ENCODE data around the gene ACKR1.
A peak's percentile ranks its signal among the peaks of the same experiment; 100 is the strongest.

Gene ACKR1

DNA sequence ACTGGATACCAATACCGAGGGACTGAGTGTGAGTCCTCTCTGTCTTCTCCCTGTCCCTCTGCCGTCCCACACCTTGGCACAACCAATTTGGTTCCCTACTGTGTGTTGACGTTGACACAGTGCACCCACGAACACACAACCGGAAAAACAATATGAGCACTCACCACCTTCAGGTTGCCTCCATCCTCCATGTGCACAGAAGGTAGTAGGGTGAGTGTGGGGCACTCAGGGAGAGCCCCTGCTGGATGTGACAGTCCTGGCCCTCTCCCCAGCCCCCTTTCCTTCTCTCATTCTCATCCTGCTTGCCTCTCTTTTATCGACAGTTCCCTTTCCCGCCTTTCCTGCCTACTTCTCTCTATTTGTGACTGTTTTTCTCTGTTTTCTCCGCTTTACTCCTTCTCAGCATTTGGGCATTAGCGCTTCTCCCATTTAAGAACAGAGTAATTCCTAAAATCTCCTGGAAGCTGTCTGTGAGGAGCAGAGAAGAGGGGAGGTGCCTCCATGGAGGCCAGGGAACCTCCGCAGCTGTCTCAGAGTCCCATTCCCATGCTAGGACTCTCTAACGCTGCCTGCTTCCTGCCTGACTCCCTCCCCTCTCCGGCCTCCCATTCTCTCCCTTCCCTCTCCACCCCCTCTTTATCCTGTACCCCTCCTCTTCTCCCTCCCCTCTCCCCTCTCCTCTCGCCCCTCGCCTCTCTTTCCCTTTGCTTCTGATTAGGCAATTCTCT is 16.9 kb upstream of the ACKR1 start:
- DNase-seq: no peak

DNA sequence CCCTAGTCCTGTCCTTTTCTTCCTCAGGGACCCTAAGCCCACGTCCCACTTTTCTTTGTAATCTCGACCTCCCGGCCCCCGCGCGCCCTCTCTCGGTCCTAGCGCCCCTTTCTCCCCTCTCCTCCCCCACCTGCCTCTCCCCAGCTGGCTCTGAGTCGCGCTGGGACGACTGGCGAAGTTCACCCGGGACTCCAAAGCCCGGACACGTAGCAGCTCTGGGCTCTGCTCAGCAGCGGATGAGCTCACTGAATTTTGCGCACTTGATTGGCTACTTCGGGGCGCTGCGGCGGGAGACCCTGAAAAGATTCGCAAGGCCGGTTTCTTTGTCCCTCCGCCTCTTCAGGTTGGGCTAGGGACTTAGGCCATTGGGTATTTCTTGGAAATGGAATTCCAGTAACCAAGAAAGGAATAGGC is 16.3 kb upstream of the ACKR1 start:
- DNase-seq: peak in 10 of 14 donors; percentile 14 to 61 (median 38)

DNA sequence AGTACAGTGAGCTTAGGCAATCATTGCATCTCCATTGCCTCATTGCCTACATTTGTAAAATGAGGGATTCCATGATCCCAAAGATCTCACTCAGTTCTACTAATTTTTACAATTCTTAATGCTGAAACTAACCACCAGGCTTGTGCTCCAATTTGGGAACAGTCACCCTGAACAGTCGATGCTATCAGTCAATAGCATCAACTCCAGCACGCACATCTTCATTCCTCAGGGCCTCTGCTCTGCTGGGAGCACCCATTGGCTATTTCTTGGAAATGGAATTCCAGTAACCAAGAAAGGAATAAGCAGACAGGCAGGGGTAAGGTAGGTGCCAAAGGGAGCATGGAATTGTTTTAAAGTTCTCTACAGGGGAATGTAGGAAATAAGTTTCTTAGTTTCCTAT is 14.2 kb upstream of the ACKR1 start:
- no peak for DNase-seq

DNA sequence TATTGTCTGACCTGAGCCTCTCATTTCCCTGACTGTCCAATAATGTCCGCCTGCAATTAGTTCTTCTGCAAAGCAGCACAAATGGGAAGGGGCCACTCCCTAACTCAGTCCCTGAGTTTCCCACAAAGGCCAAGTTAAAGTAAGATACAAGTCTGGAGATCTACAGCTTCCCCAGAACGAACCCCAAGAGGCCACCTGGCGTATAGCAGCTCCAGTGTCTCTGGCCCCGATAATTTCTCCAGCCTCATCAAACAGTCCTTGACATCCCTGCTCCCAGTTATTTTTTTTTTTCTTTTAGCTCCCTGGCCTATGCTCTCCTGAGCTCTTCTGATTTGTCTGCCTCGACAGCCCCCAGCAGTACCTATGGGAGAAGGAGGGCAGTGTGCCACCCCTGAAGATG is 8.1 kb upstream of the ACKR1 start:
- DNase-seq: no peak

DNA sequence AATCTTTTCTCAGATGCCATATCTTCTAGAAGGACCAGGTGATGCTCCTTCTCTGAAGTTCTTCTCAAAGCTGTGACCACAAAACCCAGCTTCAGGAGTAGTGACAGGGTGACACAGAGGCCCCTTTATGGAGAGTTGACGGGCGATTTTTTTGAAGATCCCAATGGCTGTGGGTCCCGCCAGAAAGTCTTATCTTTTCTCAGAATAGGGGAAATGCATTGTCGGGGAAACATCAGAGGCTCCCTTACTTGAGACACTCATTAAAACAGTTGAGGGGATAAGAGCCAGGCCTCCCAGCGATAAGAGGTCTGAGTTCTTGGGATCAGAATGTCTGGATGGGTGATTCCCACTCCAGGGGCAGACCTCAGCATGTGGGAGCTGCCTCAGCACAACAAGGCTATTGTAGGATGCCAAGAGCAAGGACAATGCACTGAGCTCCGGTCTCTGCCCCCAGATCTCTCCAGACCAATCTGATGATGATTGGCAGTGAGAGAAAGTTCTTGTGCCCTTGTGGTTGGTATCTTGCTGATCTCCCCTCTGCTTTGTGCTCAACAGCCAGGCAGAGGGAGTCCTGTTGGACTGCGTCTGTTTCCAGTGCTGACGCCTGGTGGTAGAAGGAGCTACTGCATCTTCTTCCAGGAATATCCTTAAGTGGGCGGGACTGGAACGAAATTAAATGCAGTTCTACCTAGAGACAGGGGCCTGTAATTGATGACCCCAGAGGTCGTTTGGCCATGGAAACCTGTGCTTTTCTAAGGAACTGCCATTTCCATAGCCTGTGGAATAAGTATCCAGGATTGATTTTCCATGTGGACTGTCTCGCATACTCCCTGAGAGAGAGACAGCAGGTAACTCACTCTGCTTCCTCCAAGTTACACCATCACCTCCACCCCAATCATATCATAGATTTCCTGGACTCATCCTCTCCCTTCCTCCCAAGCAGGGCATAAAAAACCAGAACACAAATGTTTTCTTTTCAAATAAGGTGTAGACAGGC is 6.8 kb upstream of the ACKR1 start:
- DNase-seq: peak in 11 of 14 donors; percentile 9 to 78 (median 32)

DNA sequence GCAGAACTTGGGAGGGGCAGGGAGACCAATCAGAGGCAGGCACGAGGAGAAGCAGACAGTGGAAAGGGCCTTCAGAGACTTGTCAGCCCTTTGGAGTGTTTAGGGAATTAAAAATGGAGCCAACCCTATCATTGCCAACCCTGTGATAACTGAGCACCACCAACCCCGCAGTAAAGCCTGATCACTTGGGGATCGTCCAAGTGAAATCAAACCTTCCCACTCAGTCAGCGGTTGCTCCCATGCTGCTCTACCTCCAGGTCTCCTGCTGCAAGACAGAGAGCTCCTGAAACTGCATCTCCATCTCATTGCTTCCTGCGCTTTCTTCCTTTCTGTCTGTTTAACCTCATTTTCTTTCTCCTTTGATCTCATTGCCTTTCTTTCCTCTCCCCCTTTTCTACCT is 4.8 kb upstream of the ACKR1 start:
- DNase-seq: no peak

DNA sequence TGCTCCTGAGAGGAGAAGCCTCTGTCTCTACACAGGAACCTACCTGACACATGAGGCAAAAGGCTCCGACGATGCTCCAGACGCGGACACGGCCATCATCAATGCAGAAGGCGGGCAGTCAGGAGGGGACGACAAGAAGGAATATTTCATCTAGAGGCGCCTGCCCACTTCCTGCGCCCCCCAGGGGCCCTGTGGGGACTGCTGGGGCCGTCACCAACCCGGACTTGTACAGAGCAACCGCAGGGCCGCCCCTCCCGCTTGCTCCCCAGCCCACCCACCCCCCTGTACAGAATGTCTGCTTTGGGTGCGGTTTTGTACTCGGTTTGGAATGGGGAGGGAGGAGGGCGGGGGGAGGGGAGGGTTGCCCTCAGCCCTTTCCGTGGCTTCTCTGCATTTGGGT is 3.9 kb upstream of the ACKR1 start:
- DNase-seq: no peak

DNA sequence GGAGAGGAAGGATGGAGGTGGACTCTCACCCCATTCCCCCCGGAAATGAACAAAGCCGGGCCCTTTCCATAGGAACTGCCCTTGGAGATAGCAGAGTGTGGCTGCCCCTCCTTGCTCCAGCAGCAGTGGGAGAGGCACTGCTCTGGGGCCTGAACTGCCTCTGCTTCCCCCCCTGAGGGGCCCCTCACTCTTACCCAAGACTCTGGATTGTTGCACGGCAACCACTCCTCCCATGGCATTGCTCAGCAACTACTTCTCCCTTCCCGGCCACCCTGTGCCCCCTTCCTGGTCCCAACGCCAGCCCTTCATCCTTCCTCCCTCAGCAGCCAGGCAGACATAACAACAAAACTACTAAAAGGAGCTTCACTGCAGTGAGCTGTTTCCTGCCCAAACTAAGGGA is 3.0 kb upstream of the ACKR1 start:
- DNase-seq: peak in 1 of 14 donors; percentile 63

DNA sequence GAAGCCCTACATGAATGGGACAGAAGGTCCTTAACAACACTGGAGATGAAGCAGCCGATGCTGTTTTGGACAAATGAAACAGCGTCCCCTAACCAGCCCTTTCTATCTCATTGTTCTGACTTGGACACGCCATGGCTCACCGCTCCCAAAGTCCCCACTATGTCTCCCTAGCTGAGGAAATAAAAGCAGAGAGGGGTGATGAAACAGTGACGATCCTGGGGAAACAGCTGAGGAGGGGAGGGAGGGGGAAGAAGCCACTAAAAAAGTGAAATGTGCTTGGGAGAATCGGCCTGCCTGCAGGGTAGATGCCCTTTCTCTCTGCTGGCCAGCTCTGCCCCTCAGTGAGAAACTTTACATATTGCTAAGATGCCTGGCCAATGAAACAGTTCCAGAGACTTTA is 1.1 kb upstream of the ACKR1 start:
- no peak for DNase-seq

DNA sequence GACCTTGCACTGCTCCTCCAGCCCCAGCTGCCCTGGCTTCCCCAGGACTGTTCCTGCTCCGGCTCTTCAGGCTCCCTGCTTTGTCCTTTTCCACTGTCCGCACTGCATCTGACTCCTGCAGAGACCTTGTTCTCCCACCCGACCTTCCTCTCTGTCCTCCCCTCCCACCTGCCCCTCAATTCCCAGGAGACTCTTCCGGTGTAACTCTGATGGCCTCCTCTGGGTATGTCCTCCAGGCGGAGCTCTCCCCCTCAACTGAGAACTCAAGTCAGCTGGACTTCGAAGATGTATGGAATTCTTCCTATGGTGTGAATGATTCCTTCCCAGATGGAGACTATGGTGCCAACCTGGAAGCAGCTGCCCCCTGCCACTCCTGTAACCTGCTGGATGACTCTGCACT is 550 bp downstream of the ACKR1 start:
- no peak for DNase-seq

DNA sequence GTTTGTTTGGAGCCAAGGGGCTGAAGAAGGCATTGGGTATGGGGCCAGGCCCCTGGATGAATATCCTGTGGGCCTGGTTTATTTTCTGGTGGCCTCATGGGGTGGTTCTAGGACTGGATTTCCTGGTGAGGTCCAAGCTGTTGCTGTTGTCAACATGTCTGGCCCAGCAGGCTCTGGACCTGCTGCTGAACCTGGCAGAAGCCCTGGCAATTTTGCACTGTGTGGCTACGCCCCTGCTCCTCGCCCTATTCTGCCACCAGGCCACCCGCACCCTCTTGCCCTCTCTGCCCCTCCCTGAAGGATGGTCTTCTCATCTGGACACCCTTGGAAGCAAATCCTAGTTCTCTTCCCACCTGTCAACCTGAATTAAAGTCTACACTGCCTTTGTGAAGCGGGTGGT is 1.4 kb downstream of the ACKR1 start:
- DNase-seq: peak in 1 of 14 donors; percentile 59

DNA sequence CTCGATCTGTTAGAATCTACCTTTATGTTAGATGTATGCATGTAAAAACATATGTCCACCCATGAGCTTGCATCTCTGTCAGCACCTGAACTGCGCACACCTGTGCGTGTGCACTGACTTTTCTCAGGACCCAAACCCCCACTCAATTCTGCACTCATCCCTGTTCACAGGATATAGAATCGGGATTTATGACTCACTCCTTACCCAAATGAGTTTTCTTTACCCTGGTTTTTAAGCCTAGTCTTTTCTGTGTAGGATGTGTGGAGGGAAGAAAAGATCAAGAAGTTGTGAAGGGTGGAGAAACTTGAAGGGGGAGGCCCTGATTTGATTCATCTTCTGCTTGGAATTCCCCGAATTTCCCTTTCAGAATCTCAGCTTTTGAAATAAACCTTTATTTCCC is 2.4 kb downstream of the ACKR1 start:
- DNase-seq: no peak

DNA sequence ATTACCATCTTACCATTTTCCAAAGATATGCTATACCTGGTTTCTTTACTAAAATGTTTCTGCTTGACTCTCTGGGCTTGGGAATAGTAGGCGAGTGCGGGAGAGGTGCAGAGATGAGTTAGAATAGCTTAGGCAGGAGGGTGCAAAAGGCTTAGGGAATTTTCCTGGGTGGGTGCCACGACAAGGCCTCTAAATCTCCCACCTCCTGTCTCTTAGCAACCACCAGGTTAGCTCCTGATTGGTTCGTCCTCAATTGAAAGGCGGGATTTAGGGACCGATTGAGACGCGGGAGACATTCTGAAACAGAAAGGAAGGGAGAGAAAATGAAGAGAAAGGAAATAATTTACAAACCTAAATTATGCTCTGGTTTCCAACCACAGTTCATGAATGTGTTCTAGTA is 3.1 kb downstream of the ACKR1 start:
- DNase-seq: peak in 1 of 14 donors; percentile 87

DNA sequence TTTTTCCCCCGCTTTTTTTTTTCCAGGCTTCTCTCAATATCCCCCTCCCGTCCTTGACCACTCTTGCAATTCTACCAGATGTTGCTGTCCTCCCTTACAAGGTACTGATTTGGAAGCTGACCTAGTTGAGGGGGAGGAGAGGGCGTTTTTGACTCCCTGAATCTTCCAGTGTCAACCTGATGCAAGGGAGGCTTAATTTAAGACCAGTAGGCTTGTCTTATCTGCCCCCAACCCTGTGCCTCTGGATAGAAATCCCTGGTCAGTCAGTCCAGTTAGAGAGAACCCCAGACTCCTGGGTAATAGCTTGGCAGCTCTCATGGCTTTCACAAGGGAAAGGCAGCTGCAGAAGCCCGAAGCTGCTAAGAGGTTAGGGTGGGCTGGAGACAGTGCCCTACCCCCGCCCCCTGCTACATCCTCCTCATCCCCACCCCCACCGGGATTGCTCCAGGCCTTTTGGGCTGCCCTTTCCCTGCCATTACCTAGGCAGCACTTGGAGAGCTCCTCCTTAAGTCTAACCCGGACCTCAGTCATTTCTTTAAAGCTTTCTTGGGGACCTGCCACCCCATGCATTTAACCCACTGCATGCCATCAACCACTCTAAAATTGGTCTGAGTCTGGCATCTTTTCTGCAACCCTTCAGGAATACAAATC is 3.6 kb downstream of the ACKR1 start:
- DNase-seq: no peak

DNA sequence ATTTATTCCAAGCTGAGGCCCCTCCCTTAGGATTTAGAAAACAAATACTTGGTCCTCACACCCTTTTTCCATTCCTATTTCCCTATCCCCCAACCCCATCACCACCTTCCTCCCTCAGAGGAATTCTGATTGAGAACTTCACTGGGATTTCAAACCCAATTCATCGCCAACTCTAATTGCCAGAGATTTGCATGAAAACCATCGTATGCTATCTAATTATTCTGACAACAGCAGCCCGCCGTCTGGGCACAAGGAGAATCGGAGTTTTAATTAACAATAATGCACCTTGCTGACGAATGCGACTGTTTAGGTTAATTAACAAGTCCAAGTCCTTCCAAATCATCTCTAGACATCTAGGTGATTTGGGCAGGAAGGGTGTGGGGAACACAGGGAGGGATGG is 4.4 kb downstream of the ACKR1 start:
- DNase-seq: no peak

DNA sequence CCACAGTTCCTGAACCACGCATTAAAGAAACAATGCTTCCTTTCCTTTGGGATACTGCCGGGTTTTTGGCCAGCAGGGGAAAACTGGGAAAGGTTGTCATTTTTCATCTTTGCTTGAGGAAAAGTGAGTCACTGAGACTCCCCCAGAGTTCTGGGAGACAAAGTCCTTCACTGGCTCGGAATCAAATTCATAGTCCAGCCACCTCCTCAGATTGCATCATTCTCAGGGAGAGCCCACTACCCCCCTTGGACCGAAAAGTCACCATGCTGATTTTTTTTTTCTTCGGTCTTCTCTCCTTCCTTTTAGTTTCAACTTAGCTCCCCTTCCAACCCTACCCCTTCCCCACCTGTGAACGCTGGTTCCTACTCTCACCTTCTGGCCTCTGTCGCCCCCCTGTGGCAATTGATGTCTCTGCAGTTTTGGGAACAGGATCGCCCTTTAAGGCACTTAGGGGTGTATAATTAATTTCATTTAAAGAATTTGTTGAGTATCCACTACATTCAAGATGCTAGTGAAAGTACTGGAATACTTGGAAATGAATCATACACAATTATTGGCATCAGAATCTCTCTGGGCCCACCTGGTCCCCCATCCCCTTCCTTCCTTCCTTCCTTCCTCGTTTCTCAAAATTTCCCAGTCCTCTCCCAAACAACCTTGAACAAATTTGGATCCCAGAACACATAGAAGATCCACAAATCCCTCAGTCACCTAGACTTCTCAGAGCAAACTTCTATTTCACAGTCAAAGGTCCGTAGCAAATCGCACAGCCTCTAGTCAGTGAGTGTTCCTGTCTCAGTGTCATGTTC is 6.9 kb downstream of the ACKR1 start:
- peak in 5 of 14 donors; percentile 12 to 43 (median 17) for DNase-seq

DNA sequence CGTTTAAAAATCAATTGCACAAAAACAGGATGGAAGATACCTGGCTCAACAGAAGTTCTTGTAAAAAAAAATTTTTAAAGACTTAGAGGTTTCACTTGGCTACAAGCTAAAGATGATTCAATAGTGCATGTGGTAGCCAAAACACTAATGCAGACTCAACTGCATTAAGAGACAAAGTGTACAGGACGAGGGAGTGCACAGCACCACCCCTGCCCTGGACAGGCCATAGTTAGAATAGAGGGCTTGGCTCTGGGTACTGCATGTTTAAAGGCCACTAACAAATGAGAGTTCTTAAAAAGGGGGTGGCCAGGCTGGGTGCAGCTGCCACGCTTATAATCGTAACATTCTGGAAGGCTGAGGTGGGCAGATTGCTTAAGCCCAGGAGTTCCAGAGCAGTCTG is 7.9 kb downstream of the ACKR1 start:
- no peak for DNase-seq

DNA sequence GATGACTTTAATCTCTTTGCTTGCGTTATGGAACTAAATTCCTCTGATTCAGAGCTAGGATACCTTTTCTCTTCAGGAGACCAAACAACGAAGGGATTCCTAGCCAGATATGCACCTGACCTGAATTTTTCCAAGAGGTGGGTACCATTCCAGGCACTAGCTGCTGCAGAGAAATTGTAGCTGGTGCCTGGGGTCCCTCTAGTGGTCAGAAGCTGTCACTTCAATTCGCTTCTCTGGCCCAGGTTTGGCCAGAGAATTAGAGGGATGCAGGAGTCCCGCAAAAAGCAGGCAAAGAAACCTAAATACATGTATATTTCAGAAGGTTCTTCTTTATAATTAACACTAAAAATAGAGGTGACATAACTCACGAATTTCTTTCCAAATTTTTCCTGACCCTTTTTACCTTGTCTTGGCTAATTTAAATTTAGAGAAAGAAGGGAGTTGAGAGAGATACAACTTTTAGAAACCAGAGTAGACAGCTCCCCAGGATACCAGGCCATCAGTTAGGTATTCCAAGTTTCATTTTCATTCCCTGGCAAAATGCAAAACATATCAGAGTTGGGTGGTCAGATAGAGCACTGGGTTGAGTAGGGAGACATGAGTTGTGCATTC is 9.6 kb downstream of the ACKR1 start:
- peak in 7 of 14 donors; percentile 4 to 20 (median 16) for DNase-seq

DNA sequence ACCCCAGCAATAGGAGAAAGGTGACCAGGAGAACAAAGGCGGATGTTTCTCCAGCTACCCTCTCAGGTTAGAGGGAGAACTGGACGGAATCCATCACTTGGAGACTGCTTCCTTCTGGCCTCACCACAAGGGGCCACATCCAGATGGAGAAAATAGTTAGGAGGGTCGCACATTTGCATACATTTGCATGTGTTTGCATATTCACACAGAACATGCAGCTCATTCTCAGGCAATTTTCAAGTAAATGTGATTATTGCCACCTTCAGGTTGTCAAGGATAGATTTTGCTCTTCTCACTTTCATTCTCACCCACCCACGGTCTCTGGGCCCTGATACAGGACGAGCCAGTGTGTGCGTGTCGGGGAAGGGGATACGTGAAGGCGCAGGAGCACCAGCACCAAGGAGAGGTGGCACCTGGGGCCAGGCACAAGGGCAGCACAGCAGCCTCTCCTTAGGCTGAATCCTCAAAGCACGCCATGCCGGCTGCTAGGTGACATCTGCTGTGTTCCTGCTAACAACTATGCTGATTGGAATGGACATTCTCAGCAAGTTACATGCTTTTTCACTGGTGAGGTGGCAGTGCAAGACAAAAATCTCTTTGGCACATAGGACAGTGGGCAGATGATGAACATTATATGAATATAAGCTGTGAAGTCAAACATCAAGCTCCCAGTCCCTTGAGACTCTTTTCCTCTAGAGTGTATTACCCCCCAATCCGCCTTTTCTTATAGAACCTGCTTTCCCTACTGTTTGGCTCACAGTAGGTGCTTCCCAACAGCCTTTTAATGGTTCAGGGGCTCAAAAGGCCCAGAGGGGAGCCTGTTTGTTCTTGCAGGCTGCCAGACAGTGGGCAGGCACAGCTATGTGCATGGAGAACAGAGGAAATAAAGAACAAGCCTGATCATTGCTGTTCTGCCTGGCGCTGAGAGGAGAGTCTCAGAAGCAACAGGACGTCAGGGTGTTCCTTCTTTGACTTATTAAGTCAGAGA is 14.3 kb downstream of the ACKR1 start:
- DNase-seq: no peak

DNA sequence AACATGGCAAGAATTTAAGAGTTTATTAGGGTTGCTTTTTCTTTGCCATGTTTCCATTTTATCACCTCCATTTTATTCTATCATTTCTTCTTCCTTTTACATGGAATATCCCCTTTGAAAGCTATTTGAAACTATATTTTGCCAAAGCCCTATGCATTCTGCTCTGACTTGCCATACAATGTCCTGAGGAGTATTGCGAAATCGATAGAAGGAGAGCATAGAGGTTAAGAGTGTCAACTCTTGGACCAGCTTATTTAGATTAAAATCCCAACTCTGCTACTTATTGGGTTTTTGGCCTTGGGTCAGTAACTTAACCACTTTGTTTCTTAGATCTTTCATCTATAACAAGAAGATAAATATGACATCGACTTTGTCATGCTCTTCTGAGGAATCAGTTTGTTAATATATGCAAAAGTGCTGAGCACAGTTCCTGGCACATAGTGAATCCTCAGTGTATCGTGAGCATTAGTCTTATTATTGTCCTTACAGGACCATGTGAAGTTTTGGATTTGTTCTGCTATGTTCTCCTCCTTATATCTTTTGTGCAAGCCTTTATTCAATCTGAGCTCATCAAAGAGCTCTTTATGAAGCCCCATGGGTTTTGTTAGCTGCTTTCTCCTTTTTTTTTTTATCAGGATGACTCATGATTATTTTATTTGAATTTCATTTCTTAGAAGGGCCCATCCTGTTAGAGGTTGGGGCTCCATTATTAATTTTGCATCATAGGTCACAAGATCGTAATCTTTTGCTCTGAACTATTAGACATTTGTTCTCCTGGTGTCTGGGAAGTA is 17.6 kb downstream of the ACKR1 start:
- no peak for DNase-seq
